ENCODE results near the gene LRRIQ1.

The LRRIQ1 gene

DNA sequence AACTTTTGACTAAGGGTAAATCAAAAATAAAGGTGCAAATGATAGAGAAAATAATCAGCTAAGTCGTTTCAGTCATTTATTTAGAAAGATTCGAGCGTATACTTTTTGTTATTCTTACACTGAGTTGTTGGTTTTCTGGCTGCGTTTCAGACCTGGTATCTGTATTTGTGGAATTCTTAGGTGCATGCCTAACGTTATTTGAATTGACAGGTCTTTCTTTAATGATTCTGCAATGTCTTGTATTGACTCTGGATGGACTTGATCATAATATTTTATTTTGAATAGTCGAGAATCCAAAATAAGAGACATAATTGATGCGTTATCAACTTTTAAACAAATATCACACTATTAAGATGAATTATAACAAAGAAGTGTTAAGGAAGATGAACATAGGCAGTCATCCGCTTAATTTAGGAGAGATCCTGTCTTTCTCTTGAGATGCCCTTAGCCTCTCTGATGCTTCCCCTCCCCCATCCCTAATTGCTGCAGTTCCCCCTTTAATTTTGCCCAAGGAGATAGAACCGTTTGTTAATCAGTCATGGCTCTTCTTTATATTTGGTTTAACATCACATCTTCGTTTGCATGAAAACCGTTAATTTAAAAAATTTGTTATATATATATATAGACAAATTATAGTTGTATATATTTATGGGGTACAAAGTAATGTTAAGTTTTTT is 245.6 kb downstream of the LRRIQ1 start:
- TF ChIP-seq, protein P1, sequence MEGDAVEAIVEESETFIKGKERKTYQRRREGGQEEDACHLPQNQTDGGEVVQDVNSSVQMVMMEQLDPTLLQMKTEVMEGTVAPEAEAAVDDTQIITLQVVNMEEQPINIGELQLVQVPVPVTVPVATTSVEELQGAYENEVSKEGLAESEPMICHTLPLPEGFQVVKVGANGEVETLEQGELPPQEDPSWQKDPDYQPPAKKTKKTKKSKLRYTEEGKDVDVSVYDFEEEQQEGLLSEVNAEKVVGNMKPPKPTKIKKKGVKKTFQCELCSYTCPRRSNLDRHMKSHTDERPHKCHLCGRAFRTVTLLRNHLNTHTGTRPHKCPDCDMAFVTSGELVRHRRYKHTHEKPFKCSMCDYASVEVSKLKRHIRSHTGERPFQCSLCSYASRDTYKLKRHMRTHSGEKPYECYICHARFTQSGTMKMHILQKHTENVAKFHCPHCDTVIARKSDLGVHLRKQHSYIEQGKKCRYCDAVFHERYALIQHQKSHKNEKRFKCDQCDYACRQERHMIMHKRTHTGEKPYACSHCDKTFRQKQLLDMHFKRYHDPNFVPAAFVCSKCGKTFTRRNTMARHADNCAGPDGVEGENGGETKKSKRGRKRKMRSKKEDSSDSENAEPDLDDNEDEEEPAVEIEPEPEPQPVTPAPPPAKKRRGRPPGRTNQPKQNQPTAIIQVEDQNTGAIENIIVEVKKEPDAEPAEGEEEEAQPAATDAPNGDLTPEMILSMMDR (IDR thresholded peaks at IDR 0.05; ENCODE audit: low read depth, low read length, missing control alignments), result no peak
- H3K4me3 ChIP-seq (ENCODE audit: low read depth, low read length), result no peak overlapping the region
- no peak for DNase-seq (ENCODE audit: low read depth)

DNA sequence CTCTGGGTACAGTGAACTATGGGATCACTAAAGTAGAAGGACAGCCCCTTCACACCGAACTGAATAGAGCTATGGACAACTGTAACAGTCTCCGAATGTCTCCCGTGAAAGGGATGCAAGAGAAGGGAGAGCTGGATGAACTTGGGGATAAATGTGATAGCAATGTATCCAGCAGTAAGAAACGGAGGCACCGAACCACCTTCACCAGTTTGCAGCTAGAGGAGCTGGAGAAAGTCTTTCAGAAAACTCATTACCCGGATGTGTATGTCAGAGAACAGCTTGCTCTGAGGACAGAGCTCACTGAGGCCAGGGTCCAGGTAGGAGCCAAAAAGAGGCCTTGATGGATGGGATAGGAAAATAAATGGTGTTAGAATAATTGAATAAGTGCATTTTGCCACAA is 247.4 kb downstream of the LRRIQ1 start:
- no peak overlapping the region for H3K4me3 ChIP-seq (ENCODE audit: low read depth, low read length)
- no peak for DNase-seq (ENCODE audit: low read depth)
- TF ChIP-seq, protein P1 (IDR thresholded peaks at IDR 0.05; ENCODE audit: low read depth, low read length, missing control alignments), result no peak
